Testis (tissue), 2 donors: ENCODE results near the gene TLN1.

Experiments
- CTCF ChIP-seq, 3 experiments: fragments of 450-650 bp in 2 of 3; fragments of 200-600 bp in 1 of 3; sonication (generic) in 1 of 3; IDR thresholded peaks; one replicate each; pipeline ENCODE4 v1.5.1; 2016 to 2019; ENCODE audit warnings: antibody characterized with exemption in 3 of 3, mild to moderate bottlenecking in 2 of 3, moderate library complexity in 1 of 3
- POLR2A ChIP-seq: fragments of 450-650 bp; IDR thresholded peaks from one replicate; pipeline ENCODE4 v1.6.1; 2017; ENCODE audit warnings: antibody characterized with exemption, mild to moderate bottlenecking, moderate library complexity

GRCh38 chr9:35726931-35727330 is 5.1 kb downstream of the TLN1 start:
- TF ChIP-seq POLR2A (no peak), CTCF (IDR thresholded peaks at IDR 0.05) (no peak)
